ENCODE measurements around the gene BMPR2.

BMPR2 gene

DNA sequence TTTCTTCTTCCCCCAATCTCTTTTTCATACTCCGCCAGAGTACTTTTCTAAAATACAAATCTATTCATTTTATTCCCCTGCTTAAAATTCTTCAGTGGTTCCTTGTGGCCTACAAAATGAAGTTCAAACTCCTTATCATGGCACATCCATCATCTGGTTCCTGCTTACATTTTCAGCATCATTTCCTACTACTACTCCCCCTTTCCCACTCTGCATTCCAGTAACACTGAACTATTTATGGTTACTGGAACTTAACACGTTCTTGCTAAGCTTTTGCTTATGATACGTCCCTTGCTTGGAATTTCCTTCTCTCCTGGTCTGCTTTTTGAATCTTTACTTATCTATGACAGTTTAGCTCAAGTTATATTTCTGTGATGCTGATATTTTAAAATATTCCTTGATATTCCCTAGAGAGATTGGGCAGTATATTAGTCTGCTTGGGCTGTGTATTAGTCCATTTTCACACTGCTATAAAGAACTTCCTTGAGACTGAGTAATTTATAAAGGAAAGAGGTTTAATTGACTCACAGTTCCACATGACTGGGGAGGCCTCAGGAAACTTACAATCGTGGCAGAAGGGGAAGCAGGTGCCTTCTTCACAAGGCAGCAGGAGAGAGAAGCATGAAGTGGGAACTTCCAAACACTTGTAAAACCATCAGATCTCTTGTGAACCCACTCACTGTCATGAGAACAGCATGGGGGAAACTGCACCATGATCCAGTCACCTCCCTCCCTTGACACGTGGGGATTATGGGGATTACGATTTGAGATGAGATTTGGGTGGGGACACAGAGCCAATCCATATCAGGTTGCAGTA lies 53.2 kb downstream of the BMPR2 start:
- Histone ChIP-seq H3K36me3 (ENCODE audit: insufficient read depth, low read length) (peaks cover 3% of the 10 kb centered on the region), H3K27me3 (ENCODE audit: insufficient read depth, low read length, poor library complexity, severe bottlenecking) (peaks cover 20% of the 10 kb centered on the region), H3K4me3 (ENCODE audit: low read length, poor library complexity, severe bottlenecking) (no peak overlapping the region), H3K9me2 (replicated peaks; ENCODE audit: low read depth, low read length) (no peaks in the 10 kb centered on the region), H3K4me2 (ENCODE audit: low read depth, low read length, poor library complexity, severe bottlenecking) (no peak overlapping the region), H3K9ac (ENCODE audit: low read depth, low read length, poor library complexity, severe bottlenecking) (no peak overlapping the region), H3K9me3 (ENCODE audit: insufficient read depth, low read depth, low read length) (peaks cover 11% of the 10 kb centered on the region; the same call in 1 of the 2 replicates), H2AFZ (ENCODE audit: low read length) (no peak overlapping the region), H3F3A (ENCODE audit: low read depth) (no peaks in the 10 kb centered on the region), H3K4me1 (ENCODE audit: insufficient read depth, low read length, poor library complexity, severe bottlenecking) (peaks cover 7% of the 10 kb centered on the region), H4K20me1 (ENCODE audit: insufficient read depth, low read length, poor library complexity, severe bottlenecking) (peaks cover 80% of the 10 kb centered on the region), H3K79me2 (ENCODE audit: insufficient read depth, low read length) (peaks cover 27% of the 10 kb centered on the region)
- TF ChIP-seq, protein P1, sequence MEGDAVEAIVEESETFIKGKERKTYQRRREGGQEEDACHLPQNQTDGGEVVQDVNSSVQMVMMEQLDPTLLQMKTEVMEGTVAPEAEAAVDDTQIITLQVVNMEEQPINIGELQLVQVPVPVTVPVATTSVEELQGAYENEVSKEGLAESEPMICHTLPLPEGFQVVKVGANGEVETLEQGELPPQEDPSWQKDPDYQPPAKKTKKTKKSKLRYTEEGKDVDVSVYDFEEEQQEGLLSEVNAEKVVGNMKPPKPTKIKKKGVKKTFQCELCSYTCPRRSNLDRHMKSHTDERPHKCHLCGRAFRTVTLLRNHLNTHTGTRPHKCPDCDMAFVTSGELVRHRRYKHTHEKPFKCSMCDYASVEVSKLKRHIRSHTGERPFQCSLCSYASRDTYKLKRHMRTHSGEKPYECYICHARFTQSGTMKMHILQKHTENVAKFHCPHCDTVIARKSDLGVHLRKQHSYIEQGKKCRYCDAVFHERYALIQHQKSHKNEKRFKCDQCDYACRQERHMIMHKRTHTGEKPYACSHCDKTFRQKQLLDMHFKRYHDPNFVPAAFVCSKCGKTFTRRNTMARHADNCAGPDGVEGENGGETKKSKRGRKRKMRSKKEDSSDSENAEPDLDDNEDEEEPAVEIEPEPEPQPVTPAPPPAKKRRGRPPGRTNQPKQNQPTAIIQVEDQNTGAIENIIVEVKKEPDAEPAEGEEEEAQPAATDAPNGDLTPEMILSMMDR (conservative IDR thresholded peaks at IDR 0.05; ENCODE audit: low read length) = no peak
- TF ChIP-seq EZH2phosphoT487 (IDR thresholded peaks at IDR 0.05; ENCODE audit: borderline replicate concordance) = no peak

DNA sequence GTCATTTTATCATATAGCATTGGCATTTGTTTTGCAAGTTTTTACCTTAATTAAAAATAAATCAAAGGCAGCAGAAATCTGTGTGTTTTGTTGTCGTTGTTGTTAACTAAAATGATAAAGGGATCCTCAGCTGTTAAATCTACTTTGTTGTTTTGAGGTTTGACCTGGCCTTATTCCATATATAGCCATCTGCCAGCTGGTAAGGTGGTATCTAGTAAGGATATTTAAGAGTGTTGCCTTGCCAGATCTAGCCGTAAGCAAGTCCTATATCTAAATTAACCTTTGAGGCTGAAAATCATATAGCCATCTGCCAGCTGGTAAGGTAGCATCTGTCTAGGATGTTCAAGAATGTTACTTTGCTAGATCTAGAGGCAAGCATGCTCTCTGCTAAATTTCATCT lies 56.6 kb downstream of the BMPR2 start:
- TF ChIP-seq, protein P1 (conservative IDR thresholded peaks at IDR 0.05; ENCODE audit: low read length) = no peak
- TF ChIP-seq EZH2phosphoT487 (IDR thresholded peaks at IDR 0.05; ENCODE audit: borderline replicate concordance) = no peak
- H3K9me2 ChIP-seq (replicated peaks; ENCODE audit: low read depth, low read length) = no peaks in the 10 kb centered on the region
- no peak overlapping the region for H3K9ac ChIP-seq (ENCODE audit: low read depth, low read length, poor library complexity, severe bottlenecking)
- H3K4me3 ChIP-seq (ENCODE audit: low read length, poor library complexity, severe bottlenecking) = no peak overlapping the region
- H3F3A ChIP-seq (ENCODE audit: low read depth) = no peaks in the 10 kb centered on the region
- H4K20me1 ChIP-seq (ENCODE audit: insufficient read depth, low read length, poor library complexity, severe bottlenecking) = peaks cover 50% of the 10 kb centered on the region
- H3K4me2 ChIP-seq (ENCODE audit: low read depth, low read length, poor library complexity, severe bottlenecking) = no peak overlapping the region
- H3K4me1 ChIP-seq (ENCODE audit: insufficient read depth, low read length, poor library complexity, severe bottlenecking) = no peaks in the 10 kb centered on the region
- H3K36me3 ChIP-seq (ENCODE audit: insufficient read depth, low read length) = peaks cover 3% of the 10 kb centered on the region
- no peak overlapping the region for H2AFZ ChIP-seq (ENCODE audit: low read length)
- peaks cover 11% of the 10 kb centered on the region; the same call in 1 of the 2 replicates for H3K9me3 ChIP-seq (ENCODE audit: insufficient read depth, low read depth, low read length)
- peaks cover 20% of the 10 kb centered on the region for H3K27me3 ChIP-seq (ENCODE audit: insufficient read depth, low read length, poor library complexity, severe bottlenecking)
- peaks cover 23% of the 10 kb centered on the region for H3K79me2 ChIP-seq (ENCODE audit: insufficient read depth, low read length)

DNA sequence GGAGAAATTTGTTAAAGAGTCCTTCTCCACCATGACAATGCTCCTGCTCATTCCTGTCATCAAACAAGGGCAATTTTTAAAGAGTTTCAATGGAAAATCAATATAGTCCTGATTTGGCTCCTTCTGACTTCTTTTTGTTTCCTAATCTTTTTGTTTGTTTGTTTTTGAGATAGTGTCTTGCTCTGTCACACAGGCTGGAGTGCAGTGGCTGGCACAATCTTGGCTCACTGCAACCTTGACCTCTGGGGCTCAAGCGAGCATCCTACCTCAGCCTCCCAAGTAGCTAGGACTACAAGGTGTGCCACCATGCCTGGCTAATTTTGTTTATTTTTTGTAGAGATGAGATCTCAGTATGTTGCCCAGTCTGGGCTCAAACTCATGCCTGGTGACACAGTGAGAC lies 58.3 kb downstream of the BMPR2 start:
- Histone ChIP-seq H2AFZ (ENCODE audit: low read length) (no peak overlapping the region), H3F3A (ENCODE audit: low read depth) (no peaks in the 10 kb centered on the region), H3K79me2 (ENCODE audit: insufficient read depth, low read length) (peaks cover 14% of the 10 kb centered on the region), H3K9ac (ENCODE audit: low read depth, low read length, poor library complexity, severe bottlenecking) (no peak overlapping the region), H3K27me3 (ENCODE audit: insufficient read depth, low read length, poor library complexity, severe bottlenecking) (peaks cover 4% of the 10 kb centered on the region), H3K4me1 (ENCODE audit: insufficient read depth, low read length, poor library complexity, severe bottlenecking) (no peaks in the 10 kb centered on the region), H4K20me1 (ENCODE audit: insufficient read depth, low read length, poor library complexity, severe bottlenecking) (peaks cover 35% of the 10 kb centered on the region), H3K9me2 (replicated peaks; ENCODE audit: low read depth, low read length) (no peaks in the 10 kb centered on the region), H3K36me3 (ENCODE audit: insufficient read depth, low read length) (peaks cover 3% of the 10 kb centered on the region; the same call in 1 of the 2 replicates), H3K9me3 (ENCODE audit: insufficient read depth, low read depth, low read length) (peaks cover 9% of the 10 kb centered on the region; the same call in 1 of the 2 replicates), H3K4me2 (ENCODE audit: low read depth, low read length, poor library complexity, severe bottlenecking) (no peak overlapping the region), H3K4me3 (ENCODE audit: low read length, poor library complexity, severe bottlenecking) (no peak overlapping the region)
- TF ChIP-seq, protein P1 (conservative IDR thresholded peaks at IDR 0.05; ENCODE audit: low read length) = no peak
- TF ChIP-seq EZH2phosphoT487 (IDR thresholded peaks at IDR 0.05; ENCODE audit: borderline replicate concordance) = no peak

Measured in Loucy (cell line).